GM19328 (cell line): Measurements from ENCODE around the gene MRPL48.
"Not testable (repeated sequence)": the region's sequence is repeated elsewhere in the genome, so short reads cannot be mapped to it uniquely, and the experiment has no call there.

Experiments used
- ATAC-seq: cut with Tn5 transposase; IDR thresholded peaks from one replicate; pipeline ENCODE4 v1.9.1; 2021; ENCODE audit warnings: mild to moderate bottlenecking, moderate library complexity; ENCODE audit not compliant: unreplicated experiment

The MRPL48 gene

GRCh38 chr11:73779084-73779902 lies 8.4 kb upstream of the MRPL48 start:
- peak; percentile 97 for ATAC-seq

- ATAC-seq: no peak
Observed at GRCh38 chr11:73781303-73781702, 6.4 kb upstream of the MRPL48 start.

DNA sequence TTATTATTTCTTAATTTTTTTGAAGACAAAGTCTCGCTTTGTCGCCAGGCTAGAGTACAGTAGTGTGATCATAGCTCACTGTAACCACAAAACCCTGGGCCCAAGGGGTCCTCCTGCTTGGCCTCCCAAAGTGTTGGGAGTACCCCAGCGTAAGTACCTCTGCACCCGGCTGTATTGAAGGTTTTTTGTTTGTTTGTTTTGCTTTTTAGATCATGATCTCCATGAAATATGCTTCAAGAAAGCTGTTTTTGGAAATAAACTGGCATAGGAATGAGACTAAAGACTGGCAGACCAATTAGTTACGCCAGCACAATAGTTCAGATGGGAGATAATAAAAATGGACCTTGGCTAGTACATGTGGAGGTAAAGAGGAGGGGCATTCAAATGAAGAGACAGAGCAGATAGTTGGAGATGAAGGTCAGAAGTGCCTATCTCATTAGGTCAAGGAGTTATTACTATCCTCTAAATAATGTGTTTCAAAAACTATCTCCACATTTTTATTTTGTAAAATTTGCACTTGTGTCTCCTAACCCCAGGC lies 4.1 kb upstream of the MRPL48 start:
- no peak for ATAC-seq

- ATAC-seq: no peak
Observed at GRCh38 chr11:73784080-73784634, 3.5 kb upstream of the MRPL48 start.

GRCh38 chr11:73784734-73785133 lies 2.9 kb upstream of the MRPL48 start:
- no peak for ATAC-seq

DNA sequence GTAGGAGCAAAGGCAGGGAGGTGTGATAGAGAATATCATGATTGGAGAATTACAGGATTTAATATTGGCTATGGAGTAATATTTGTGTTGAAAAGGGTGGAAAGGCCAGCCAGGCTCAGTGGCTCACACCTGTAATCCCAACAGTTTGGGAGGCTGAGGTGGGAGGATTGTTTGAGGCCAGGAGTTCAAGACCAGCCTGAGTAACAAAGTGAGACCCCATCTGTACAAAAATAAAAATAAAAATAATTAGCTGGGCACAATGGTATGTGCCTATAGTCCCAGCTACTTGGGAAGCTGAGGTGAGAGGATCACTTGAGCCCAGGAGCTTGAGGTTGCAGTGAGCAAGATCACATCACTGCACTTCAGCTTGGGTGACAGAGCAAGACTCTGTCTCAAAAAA lies 2.2 kb upstream of the MRPL48 start:
- ATAC-seq: not testable (repeated sequence)

DNA sequence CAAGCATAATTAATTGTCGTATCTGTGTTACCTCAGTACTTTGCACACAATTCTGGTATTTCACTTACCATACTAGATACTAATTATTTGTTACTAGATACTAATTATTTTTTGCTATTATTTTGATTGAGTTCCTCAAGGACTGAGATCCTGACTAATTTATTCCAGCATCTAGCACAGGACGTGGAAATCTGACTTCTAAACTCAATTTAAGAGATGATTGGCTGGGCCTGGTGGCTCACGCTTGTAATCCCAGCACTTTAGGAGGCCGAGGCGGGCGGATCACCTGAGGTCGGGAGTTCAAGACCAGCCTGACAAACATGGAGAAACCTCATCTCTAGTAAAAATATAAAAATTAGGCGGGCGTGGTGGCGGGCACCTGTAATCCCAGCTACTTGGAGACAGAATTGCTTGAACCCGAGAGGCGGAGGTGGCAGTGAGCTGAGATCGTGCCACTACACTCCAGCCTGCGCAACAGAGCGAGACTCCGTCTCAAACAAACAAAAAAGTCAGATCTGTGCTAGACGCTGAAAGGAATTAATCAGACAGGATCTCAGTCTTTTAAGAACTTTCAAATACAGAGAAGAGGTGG lies 527 bp upstream of the MRPL48 start:
- ATAC-seq: no peak

DNA sequence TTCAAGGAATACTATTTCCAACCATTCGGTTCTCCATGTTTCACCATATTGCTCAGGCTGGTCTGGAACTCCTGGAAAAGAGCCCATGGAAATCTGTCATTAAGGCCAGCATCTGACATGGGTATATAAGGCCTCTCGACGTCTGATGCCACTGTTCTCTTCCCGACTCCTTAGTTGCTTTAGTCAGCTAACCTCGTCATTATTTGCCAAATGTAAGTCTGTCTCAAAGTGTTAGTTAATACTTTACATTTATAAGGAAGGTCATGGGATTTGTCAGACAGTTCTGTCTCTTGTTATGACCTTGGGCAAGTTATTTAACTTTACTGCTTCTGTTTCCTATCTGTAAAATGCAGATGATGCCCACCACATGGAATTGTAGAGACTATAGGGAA lies 1.6 kb downstream of the MRPL48 start:
- no peak for ATAC-seq

DNA sequence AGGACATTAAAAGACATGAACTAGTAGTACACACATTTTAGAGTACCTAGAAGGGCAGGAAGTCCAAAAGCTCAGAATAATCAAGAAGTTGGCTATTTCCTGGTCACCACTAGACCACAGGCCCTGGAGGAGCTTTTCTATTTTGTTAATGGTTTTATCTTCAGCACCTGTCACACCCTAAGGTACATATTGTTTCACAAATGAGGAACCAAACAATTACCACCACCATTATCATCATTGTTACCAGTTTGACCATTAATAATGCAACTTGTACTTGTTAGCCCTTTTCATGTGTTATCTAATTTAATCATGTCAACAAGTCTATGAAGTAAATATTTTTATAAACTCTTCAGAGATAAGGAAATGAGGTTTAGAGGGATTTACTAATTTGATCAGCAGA lies 4.9 kb downstream of the MRPL48 start:
- no peak for ATAC-seq

DNA sequence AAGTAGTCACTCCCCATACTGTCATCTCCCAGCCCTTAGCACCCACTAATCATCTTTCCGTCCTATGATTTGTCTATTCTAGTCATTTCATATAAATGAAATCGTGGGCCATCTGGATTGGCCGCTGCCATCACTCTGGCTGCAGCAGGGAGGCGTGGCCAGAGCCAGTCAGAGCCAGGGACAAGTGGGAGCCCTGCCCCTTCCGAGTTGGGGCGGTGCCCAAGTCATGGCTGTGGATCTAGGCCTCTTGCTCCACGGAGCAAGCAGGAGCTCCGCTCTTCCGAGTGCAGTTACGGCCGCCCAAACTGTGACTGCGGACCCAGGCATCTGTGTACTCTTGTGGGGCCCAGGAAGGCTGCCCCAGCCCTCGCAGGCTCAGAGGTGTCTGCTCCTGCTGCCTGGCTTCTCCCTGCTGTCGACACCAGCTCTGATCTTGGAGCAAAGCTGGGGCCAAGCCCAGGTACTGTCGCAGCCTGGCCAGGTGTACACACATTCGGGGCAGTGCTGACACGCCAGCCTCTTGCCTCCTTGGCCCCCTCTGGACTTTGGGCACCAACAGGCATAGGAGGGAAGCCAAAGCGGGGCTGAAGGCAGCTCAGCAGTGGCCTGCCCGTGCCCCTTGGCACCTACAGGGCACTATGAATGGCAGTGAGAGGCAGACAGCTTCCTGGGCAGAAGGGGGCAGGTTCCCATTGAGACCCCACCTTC lies 8.4 kb downstream of the MRPL48 start:
- no peak for ATAC-seq

GRCh38 chr11:73797457-73797856 lies 9.8 kb downstream of the MRPL48 start:
- no peak for ATAC-seq

- ATAC-seq: no peak
Observed at GRCh38 chr11:73800276-73800806, 12.7 kb downstream of the MRPL48 start.

GRCh38 chr11:73801136-73801535 lies 13.5 kb downstream of the MRPL48 start:
- ATAC-seq: no peak

DNA sequence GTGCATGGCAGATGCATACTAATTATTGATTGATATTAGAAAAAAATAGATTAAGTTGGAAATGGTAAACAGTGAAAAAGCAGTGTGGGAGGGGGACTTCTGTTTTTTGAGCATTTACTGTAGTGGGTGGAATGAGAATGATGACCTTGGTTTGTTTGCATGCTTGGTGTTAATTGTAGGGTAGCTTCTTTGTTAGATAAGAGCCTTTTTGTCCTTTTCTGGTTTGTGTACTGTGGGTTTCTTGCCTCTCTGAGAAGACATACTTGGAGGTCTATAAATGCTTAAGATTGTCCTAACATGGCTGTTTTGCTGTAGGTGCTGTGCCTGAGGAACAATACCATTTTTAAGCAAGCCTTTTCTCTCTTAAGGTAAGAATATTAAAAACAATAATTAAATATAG lies 17.0 kb downstream of the MRPL48 start:
- no peak for ATAC-seq

GRCh38 chr11:73808052-73808451 lies 20.4 kb downstream of the MRPL48 start:
- no peak for ATAC-seq

GRCh38 chr11:73810637-73811036 lies 23.0 kb downstream of the MRPL48 start:
- no peak for ATAC-seq

DNA sequence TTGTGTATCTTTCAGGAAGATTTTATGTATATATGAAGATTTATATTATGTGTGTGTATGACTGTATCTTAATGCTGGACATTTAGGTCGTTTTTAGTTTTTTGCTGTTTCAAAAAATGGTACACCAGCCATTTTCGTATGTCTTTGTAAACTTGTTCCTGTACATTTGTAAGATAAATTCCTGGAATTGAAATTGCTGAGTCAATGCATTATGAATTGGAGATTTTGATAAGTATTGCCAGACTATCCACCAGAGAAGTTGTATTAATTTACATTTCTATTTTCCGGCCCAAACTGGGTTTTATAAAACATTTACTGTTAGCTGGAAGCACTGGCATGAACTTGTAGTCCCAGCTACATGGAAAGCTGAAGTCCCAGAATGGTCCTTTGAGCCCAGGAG lies 24.6 kb downstream of the MRPL48 start:
- no peak for ATAC-seq

- ATAC-seq: no peak
Observed at GRCh38 chr11:73814812-73815211, 27.1 kb downstream of the MRPL48 start.

DNA sequence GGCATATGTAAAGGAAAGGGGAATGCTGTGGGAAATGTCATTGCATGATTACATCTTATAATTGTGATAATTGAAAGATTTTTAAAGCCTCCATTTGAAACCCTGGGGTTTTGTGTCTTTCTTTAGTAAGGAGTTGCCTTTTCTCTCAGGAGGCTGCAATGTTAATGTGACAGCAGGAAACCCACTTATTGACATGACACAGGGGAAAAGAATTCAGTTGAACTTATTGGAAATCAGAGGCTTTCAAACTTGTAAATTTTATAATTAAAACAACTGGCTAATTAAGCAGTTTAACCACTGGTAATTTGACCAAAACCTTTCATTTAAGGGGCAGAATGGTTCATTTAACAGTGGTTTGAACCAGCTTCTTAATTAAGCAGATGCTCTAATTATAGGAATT lies 31.2 kb downstream of the MRPL48 start:
- ATAC-seq: no peak

- no peak for ATAC-seq
Observed at GRCh38 chr11:73830261-73830660, 42.6 kb downstream of the MRPL48 start.

DNA sequence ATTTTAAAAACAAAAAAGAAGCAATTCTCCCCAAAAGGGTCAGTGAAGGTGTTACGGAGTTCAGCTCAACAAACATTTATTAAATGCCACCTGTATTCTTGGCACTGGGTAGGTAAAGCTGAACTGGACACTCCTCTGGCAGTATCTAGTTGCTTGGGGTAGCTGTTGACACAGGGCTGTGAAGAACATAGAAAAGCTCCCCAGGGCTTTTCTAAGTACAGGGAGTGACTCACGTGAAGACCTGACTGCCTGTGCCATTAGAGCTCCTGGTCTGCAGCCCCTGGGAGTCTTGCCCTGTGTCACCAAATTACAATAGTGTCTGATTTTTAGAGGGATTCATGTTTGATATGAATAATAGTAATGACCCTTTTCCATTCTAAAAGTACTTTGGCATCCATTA lies 45.4 kb downstream of the MRPL48 start:
- ATAC-seq: no peak
